Measurements from ENCODE around the gene MLLT1.

MLLT1 gene

DNA sequence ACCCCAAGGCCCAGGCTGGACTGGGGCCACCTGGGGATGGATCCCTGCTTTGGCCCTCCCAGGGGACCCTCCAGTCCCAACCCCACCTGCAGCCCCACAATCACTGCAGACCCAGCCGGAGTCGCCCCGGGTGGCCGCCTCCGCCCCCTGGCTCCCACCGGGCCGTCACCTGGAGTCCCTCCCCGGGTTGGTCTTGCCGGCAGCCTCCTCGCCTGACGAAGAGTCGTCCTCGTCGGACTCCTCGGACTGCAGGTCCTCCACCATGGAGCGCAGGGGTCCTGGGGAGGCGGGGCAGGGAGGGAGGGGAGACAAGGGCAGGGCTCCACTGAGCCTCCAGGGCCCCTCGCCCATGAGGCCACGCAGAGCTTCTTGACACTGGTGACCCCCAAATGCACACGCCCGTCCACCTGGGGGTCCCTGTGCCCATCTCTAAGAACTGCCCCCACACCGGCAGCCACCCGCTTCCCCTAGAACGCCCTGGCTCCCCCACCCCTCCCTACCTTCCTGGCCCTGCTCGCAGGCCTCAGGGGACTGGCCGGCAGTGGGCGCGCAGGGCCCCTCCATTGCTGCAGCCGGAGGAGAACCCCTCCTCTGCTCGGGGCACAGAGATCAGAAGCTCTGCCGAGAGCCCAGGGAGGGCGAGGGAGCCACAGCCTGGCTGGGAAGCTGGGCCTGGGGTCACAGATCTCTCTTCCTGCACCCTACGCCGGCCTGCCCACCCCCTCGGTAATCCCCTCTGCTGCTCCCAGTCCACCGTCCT lies 63.4 kb downstream of the MLLT1 start:
- H3K9ac ChIP-seq (ENCODE audit: insufficient read length): no peak overlapping the region
- H3K4me3 ChIP-seq: no peak overlapping the region
- no peaks in the 10 kb centered on the region for H3K9me3 ChIP-seq (ENCODE audit: low read depth, low read length)
- DNase-seq (ENCODE audit: low read depth, low spot score): no peak
- peaks cover 4% of the 10 kb centered on the region; the same call in 1 of the 2 replicates for H3K36me3 ChIP-seq (ENCODE audit: insufficient read depth, low read length)
- no peak for TF ChIP-seq EZH2 (IDR thresholded peaks at IDR 0.05)
- TF ChIP-seq POLR2AphosphoS5 (IDR thresholded peaks at IDR 0.05; ENCODE audit: borderline replicate concordance, low read depth, low read length): no peak
- TF ChIP-seq FOXP2 (optimal IDR thresholded peaks at IDR 0.05; ENCODE audit: control extremely low read depth, extremely low read length, insufficient read depth): no peak
- H3K27ac ChIP-seq: no peak overlapping the region

- TF ChIP-seq EZH2 (IDR thresholded peaks at IDR 0.05) (no peak), POLR2AphosphoS5 (IDR thresholded peaks at IDR 0.05; ENCODE audit: borderline replicate concordance, low read depth, low read length) (no peak), FOXP2 (optimal IDR thresholded peaks at IDR 0.05; ENCODE audit: control extremely low read depth, extremely low read length, insufficient read depth) (no peak)
- no peak for DNase-seq (ENCODE audit: low read depth, low spot score)
- Histone ChIP-seq H3K9me3 (ENCODE audit: low read depth, low read length) (no peaks in the 10 kb centered on the region), H3K27ac (no peak overlapping the region), H3K36me3 (ENCODE audit: insufficient read depth, low read length) (no peaks in the 10 kb centered on the region; the same call in 1 of the 2 replicates), H3K4me3 (no peak overlapping the region), H3K9ac (ENCODE audit: insufficient read length) (no peak overlapping the region)
Measured at GRCh38 chr19:6215701-6216235, 64.0 kb downstream of the MLLT1 start.

DNA sequence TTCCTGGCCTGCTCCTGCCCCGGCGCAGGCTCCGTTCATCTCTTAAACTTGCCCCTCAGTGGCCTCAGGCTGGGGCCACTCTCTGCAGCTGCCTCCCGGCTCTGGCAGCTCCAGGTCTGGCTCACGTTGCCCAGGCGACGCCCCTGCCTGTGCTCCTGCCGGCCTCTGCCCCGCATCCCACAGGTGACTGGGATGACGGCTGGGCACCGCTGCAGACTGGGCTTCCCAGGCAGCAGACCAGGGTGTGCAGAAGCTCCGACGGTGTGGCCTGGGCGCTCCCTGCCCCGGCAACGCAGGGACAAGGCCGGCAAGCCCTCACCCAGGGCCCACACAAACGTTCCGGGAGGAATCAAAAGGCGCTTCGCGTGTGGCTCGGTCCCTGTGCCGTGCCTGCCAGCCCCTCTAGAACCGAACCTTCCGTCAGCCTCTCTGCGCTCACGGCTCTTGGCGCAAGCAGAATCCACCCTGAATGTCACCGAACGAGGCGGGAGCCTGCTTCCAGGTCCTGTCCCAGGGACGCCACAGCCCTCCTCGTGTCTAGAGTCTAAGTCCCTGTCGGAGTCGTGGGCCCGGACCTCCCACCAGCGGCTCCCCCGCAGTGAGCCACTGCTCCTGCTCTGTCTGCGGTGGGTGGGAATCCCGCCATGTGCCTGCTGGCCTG lies 64.8 kb downstream of the MLLT1 start:
- TF ChIP-seq EZH2 (IDR thresholded peaks at IDR 0.05) (no peak), POLR2AphosphoS5 (IDR thresholded peaks at IDR 0.05; ENCODE audit: borderline replicate concordance, low read depth, low read length) (no peak; the same call in 1 of the 2 replicates), FOXP2 (optimal IDR thresholded peaks at IDR 0.05; ENCODE audit: control extremely low read depth, extremely low read length, insufficient read depth) (no peak)
- H3K9ac ChIP-seq (ENCODE audit: insufficient read length): no peak overlapping the region
- H3K27ac ChIP-seq: no peak overlapping the region
- DNase-seq (ENCODE audit: low read depth, low spot score): no peak
- no peaks in the 10 kb centered on the region for H3K9me3 ChIP-seq (ENCODE audit: low read depth, low read length)
- no peaks in the 10 kb centered on the region; the same call in 1 of the 2 replicates for H3K36me3 ChIP-seq (ENCODE audit: insufficient read depth, low read length)
- H3K4me3 ChIP-seq: no peak overlapping the region

GRCh38 chr19:6213696-6214641 lies 65.8 kb downstream of the MLLT1 start:
- no peak for TF ChIP-seq FOXP2 (optimal IDR thresholded peaks at IDR 0.05; ENCODE audit: control extremely low read depth, extremely low read length, insufficient read depth)
- TF ChIP-seq EZH2 (IDR thresholded peaks at IDR 0.05): no peak
- TF ChIP-seq POLR2AphosphoS5 (IDR thresholded peaks at IDR 0.05; ENCODE audit: borderline replicate concordance, low read depth, low read length): no peak
- no peak for DNase-seq (ENCODE audit: low read depth, low spot score)
- Histone ChIP-seq H3K36me3 (ENCODE audit: insufficient read depth, low read length) (no peaks in the 10 kb centered on the region; the same call in 1 of the 2 replicates), H3K9me3 (ENCODE audit: low read depth, low read length) (no peaks in the 10 kb centered on the region), H3K27ac (no peak overlapping the region), H3K9ac (ENCODE audit: insufficient read length) (no peak overlapping the region), H3K4me3 (no peak overlapping the region)

DNA sequence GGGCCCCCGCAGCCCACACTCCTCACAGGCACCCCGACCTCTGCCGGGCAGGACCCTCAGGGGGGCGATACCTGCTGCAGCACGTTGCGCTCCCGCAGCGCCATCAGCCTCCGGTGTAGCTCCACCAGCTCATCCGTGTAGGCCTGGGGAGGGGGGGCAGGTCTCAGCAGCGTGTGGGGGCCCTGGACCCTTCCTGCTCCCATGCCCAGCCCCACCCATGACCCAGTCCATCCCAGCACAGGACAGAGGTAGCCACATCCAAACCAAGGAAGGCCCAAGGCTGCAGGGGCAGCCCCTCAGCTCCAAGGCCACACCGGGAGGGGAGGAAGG lies 66.5 kb downstream of the MLLT1 start:
- H3K27ac ChIP-seq: no peak overlapping the region
- H3K9me3 ChIP-seq (ENCODE audit: low read depth, low read length): no peaks in the 10 kb centered on the region
- H3K9ac ChIP-seq (ENCODE audit: insufficient read length): no peak overlapping the region
- H3K4me3 ChIP-seq: no peak overlapping the region
- no peak for DNase-seq (ENCODE audit: low read depth, low spot score)
- TF ChIP-seq POLR2AphosphoS5 (IDR thresholded peaks at IDR 0.05; ENCODE audit: borderline replicate concordance, low read depth, low read length): no peak
- TF ChIP-seq EZH2 (IDR thresholded peaks at IDR 0.05): no peak
- no peak for TF ChIP-seq FOXP2 (optimal IDR thresholded peaks at IDR 0.05; ENCODE audit: control extremely low read depth, extremely low read length, insufficient read depth)
- H3K36me3 ChIP-seq (ENCODE audit: insufficient read depth, low read length): no peaks in the 10 kb centered on the region; the same call in 1 of the 2 replicates

DNA sequence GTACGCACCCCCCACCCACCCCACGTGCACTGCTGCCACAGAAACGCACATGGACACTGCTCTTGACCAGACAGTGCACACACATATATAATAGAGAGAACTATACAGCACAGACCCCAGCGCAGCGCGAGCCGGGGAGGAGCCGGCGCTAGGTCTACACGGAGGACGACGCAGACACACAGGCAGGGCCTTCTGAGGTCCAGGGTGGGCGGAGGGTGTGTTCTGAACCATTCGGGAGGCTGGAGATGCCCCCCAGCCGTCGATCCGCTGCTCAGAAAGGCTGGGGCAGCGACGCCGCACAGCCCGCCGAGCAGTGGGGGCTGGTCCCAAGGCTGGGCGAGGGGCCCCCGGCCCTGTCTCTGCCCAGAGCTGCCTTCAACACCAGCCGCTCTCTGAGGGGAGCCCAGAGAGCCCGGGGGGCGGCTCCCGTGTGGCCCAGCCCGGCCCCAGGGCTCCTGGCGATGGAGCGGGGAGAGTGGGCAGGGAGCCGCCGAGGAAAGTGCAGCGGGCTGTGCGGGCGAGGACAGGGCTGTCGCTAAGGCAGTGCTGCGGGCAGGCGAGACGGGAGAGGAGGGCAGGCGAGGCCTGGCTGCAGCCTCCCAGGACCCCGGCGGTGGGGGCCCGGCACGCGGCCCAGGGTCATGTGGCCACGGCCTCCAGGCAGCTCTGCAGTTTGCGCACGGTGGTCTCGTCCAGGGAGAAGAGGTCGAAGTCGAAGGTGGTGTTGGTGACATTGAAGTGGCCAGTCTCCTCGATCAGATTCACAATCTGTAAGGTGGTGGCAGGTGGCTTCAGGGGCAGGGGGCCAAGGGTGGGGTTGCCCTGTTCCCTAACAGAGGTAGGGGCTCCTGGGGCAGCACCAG lies 67.1 kb downstream of the MLLT1 start:
- no peak for DNase-seq (ENCODE audit: low read depth, low spot score)
- no peak overlapping the region for H3K27ac ChIP-seq
- H3K9ac ChIP-seq (ENCODE audit: insufficient read length): no peak overlapping the region
- H3K36me3 ChIP-seq (ENCODE audit: insufficient read depth, low read length): no peaks in the 10 kb centered on the region; the same call in 1 of the 2 replicates
- H3K4me3 ChIP-seq: no peak overlapping the region
- H3K9me3 ChIP-seq (ENCODE audit: low read depth, low read length): no peaks in the 10 kb centered on the region
- TF ChIP-seq POLR2AphosphoS5 (IDR thresholded peaks at IDR 0.05; ENCODE audit: borderline replicate concordance, low read depth, low read length) (no peak), EZH2 (IDR thresholded peaks at IDR 0.05) (no peak), FOXP2 (optimal IDR thresholded peaks at IDR 0.05; ENCODE audit: control extremely low read depth, extremely low read length, insufficient read depth) (no peak)

All from SK-N-MC (cell line).